Calu3 (cell line): Measurements from ENCODE around the gene FCN1. TPM values are rescaled to one million over a fixed set of nuclear protein-coding genes. Genes with fewer than 3 reads are reported as not detected.

ENCODE experiments used
- BruUV-seq: library from RNA; stranded (reverse); fragments of 400-500 nt; replicated peaks from 2 replicates; lab custom pipeline; 2021; lab: Mats Ljungman, UMichigan
- CTCF ChIA-PET: fragments of 300-600 bp; sonication (Branson Sonifier 250); formaldehyde crosslinking; loops from one replicate; lab custom pipeline; 2022; ENCODE audit warnings: antibody characterized with exemption; lab: Charles Lee
- DNase-seq: peaks from one replicate; pipeline ENCODE4 v3.0.0; 2022
- H3K27ac Mint-ChIP-seq: one replicate; pipeline ENCODE4 v1.8.0; 2022; ENCODE audit warnings: mixed read lengths; ENCODE audit not compliant: unreplicated experiment
- H3K27me3 Mint-ChIP-seq: one replicate; pipeline ENCODE4 v1.8.0; 2022; ENCODE audit warnings: mixed read lengths; ENCODE audit not compliant: unreplicated experiment
- H3K36me3 Mint-ChIP-seq: one replicate; pipeline ENCODE4 v1.8.0; 2022; ENCODE audit warnings: mild to moderate bottlenecking, moderate library complexity, mixed read lengths; ENCODE audit not compliant: insufficient read depth, unreplicated experiment
- H3K4me1 Mint-ChIP-seq: one replicate; pipeline ENCODE4 v1.8.0; 2022; ENCODE audit warnings: mild to moderate bottlenecking, low read depth, mixed read lengths; ENCODE audit not compliant: unreplicated experiment
- H3K4me3 Mint-ChIP-seq: one replicate; pipeline ENCODE4 v1.8.0; 2022; ENCODE audit warnings: mild to moderate bottlenecking, low read depth, moderate library complexity, mixed read lengths; ENCODE audit not compliant: unreplicated experiment
- H3K9me3 Mint-ChIP-seq: one replicate; pipeline ENCODE4 v1.8.0; 2022; ENCODE audit warnings: low read depth, mixed read lengths; ENCODE audit not compliant: unreplicated experiment
- CTCF ChIP-seq: fragments of 200-600 bp; IDR thresholded peaks from one replicate; pipeline ENCODE4 v1.8.0; 2022; ENCODE audit warnings: antibody characterized with exemption; ENCODE audit not compliant: unreplicated experiment
- intact Hi-C: fragments of 100-400 bp; cut with micrococcal nuclease; formaldehyde crosslinking; loops from one replicate; pipeline ENCODE4 v1.10.0; 2022; ENCODE audit not compliant: unreplicated experiment
- total RNA-seq: library from RNA; stranded (reverse); gene quantifications from 2 replicates; pipeline ENCODE4 v1.2.3, GENCODE V29; 2022

The FCN1 gene
- total RNA-seq, 1 experiment from 2014 or later: not detected

DNA sequence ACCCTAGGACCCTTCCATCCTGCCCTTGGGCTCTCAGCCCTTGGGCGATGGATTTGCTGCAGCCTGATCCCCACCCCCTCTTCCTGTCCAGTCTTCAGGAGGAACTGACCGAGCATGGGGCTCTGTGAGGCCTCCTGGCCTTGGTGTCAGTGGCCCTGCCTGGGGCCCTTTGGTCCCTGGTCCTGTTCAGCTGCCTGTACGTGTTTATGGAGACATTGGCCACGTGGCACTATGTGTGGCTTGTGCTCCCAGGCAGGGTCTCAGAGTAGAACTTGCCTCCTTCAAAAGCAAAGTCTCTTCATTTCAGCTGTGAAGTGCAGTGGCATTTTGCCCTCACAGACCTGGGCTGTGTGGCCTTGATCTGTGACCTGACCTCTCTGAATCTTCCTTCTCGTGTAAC, 26.0 kb downstream of the FCN1 start:
- peaks cover 5% of the 10 kb centered on the region for H3K9me3 Mint-ChIP-seq
- intact Hi-C loops: no loop called here
- CTCF ChIA-PET: no interaction called here
- peaks cover 19% of the 10 kb centered on the region for H3K27me3 Mint-ChIP-seq
- no TSS peak for BruUV-seq
- no peak for TF ChIP-seq CTCF
- no peaks in the 10 kb centered on the region for H3K4me1 Mint-ChIP-seq
- DNase-seq: no peak
- no peaks in the 10 kb centered on the region for H3K36me3 Mint-ChIP-seq
- no peak overlapping the region for H3K27ac Mint-ChIP-seq
- H3K4me3 Mint-ChIP-seq: no peak overlapping the region

DNA sequence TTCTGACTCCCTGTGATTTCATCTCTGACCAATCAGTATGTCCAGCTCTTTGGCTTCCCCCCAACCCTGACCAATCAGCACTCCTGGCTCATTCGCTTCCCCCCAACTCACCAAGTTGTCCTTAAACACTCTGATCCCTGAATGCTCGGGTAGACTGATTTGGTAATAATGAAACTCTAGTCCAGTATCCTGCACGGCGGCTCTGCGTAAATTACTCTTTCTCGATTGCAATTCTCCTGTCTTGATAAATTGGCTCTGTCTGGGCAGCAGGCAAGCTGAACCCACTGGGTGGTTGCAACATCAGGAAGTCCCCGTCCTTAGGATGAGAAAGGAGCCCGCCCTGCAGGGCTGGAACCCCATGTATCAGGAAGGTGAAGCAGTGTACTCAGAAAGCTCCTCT, 26.7 kb downstream of the FCN1 start:
- Mint-ChIP-seq H3K4me1 (no peaks in the 10 kb centered on the region), H3K27ac (no peak overlapping the region), H3K4me3 (no peak overlapping the region), H3K27me3 (peaks cover 19% of the 10 kb centered on the region), H3K9me3 (peaks cover 5% of the 10 kb centered on the region), H3K36me3 (no peaks in the 10 kb centered on the region)
- BruUV-seq: no TSS peak
- no peak for DNase-seq
- TF ChIP-seq CTCF: no peak
- intact Hi-C loops: no loop called here
- CTCF ChIA-PET: no interaction called here

- intact Hi-C loops: no loop called here
- H3K9me3 Mint-ChIP-seq: peaks cover 1% of the 10 kb centered on the region
- BruUV-seq: no TSS peak
- H3K27me3 Mint-ChIP-seq: peaks cover 13% of the 10 kb centered on the region
- H3K27ac Mint-ChIP-seq: no peak overlapping the region
- CTCF ChIA-PET: no interaction called here
- H3K4me3 Mint-ChIP-seq: no peak overlapping the region
- DNase-seq: no peak
- TF ChIP-seq CTCF: no peak
- H3K4me1 Mint-ChIP-seq: no peaks in the 10 kb centered on the region
- no peaks in the 10 kb centered on the region for H3K36me3 Mint-ChIP-seq
Measured at GRCh38 chr9:134890155-134890495, 27.6 kb downstream of the FCN1 start.

DNA sequence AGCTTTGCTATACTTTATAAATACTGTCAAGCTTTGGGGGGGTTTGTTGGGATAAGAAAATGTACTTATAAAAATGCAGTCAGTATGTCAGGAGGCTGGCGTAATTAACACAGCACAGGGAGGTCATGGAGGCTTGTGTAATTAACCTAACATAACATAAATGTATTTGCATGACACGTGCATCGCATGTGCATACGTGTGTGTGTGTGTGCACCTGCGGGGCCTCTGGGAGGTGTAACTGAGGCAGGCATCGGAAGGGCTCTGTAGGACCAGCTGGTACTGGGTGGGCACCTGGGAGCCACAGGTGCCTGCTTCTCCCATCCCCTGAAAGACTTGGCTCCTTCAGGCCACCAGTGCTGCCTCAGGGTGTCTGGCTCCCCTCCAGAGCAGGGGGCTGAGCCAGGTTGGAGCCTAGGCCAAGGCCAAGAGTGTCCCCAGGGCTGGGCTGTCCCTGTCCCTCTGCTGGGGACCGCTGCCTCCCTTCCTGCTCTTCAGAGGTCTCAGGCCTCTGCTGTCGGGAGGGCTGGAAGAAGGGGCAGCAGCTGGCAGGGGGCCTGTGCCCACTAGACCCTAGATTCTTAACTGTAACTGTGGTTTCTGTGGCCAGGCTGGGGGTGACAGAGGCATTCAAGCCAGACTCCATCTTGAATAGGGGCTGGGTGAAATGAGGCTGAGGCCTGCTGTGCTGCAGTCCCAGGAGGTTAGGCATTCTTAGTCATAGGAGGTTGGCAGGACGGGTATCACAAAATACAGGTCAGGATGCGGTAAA, 28.1 kb downstream of the FCN1 start:
- H3K4me3 Mint-ChIP-seq: no peak overlapping the region
- intact Hi-C loops: no loop called here
- H3K4me1 Mint-ChIP-seq: no peaks in the 10 kb centered on the region
- peaks cover 8% of the 10 kb centered on the region for H3K27me3 Mint-ChIP-seq
- no peak for TF ChIP-seq CTCF
- no peaks in the 10 kb centered on the region for H3K9me3 Mint-ChIP-seq
- no peak overlapping the region for H3K27ac Mint-ChIP-seq
- CTCF ChIA-PET: no interaction called here
- DNase-seq: no peak
- BruUV-seq: no TSS peak
- no peaks in the 10 kb centered on the region for H3K36me3 Mint-ChIP-seq
